Colonic mucosa (tissue), 4 donors: ENCODE results near the gene POFUT2. TPM values are rescaled to one million over a fixed set of nuclear protein-coding genes. Genes with fewer than 3 reads are reported as not detected.

ENCODE experiments used
- DNase-seq: peaks from one replicate; pipeline ENCODE4 v3.0.0-alpha.2; 2020
- H3K27ac ChIP-seq: fragments of 200-600 bp; one replicate; pipeline ENCODE4 v1.8.0; 2021
- H3K27me3 ChIP-seq: fragments of 200-600 bp; one replicate; pipeline ENCODE4 v1.8.0; 2021
- H3K36me3 ChIP-seq: fragments of 200-600 bp; one replicate; pipeline ENCODE4 v1.8.0; 2021
- H3K4me1 ChIP-seq: fragments of 200-600 bp; one replicate; pipeline ENCODE4 v1.8.0; 2021; ENCODE audit warnings: mild to moderate bottlenecking
- H3K4me3 ChIP-seq: fragments of 200-600 bp; one replicate; pipeline ENCODE4 v1.8.0; 2021
- H3K9ac ChIP-seq, 2 donors: one replicate each; pipeline ENCODE4 v1.7.0; 2013; ENCODE audit warnings: control low read depth in 2 of 2, low read depth in 2 of 2, low read length in 2 of 2
- H3K9me3 ChIP-seq: fragments of 200-600 bp; one replicate; pipeline ENCODE4 v1.8.0; 2021
- intact Hi-C: fragments of 100-400 bp; cut with DNase I; formaldehyde crosslinking; loops from one replicate; pipeline ENCODE4 v1.14.1; 2022
- total RNA-seq, 2 donors: library from RNA; stranded (reverse); fragmentation: NEBNext Ultra II Directional in 1 of 2; extraction: Animal tissue kit (Norgen Biotek cat#: 25700) in 1 of 2; gene quantifications; one replicate each; pipeline ENCODE4 v1.2.1, GENCODE V29; 2021
- TF ChIP-seq, protein P1 (sequence below): fragments of 200-600 bp; IDR thresholded peaks from one replicate; pipeline ENCODE4 v1.8.0; 2022; ENCODE audit warnings: antibody characterized with exemption, mild to moderate bottlenecking
- donor health status: healthy.
- donor health status: DM: no; HTN: no; CAD: no.
- donor health status: DM: no; HTN: no; CAD: no.

POFUT2 gene
- total RNA-seq, 2 donors from 2014 or later: 23.8 to 31.6 TPM

DNA sequence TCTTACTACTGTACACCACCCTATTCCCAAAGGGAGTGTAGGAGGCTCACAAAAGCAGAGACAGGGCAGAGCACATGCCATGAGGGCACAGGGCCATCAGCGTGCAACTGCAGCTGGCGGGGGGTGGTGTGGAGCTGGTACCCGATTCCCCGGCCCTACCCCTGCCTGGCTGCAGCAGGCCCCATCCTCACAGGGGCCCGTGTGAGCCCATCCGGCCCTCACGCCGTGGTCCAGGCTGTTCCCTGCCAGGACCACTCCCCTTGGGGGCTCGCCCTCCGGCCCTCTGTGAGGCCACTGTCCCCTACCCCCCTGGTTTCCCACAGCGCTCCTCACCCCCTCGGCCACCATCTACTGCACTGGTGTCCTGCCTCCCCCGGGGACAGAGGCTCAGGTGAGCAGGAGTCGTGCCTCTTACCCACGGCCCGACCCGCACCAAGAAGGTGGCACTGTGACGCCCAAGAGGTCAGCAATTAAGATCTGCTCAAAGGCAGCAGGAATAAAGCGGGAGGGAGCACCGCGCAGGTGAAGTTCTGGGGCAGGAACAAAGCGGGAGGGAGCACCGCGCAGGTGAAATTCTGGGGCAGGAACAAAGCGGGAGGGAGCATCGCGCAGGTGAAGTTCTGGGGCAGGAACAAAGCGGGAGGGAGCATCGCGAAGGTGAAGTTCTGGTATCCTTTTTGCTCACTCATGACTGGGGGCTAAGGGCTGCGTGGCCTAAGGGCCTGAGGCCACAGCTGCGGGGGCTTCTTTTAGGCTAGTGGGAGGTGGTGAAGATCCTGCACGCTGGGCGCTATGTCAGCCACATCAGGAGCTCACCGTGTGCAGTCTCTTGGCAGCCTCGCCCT is 3.9 kb downstream of the POFUT2 start:
- DNase-seq: no peak
- Histone ChIP-seq H3K36me3 (peaks cover 6% of the 10 kb centered on the region), H3K4me1 (peaks cover 4% of the 10 kb centered on the region), H3K27ac (no peak overlapping the region), H3K4me3 (no peak overlapping the region), H3K27me3 (no peaks in the 10 kb centered on the region), H3K9me3 (no peaks in the 10 kb centered on the region), H3K9ac (no peak overlapping the region)
- TF ChIP-seq, protein P1, sequence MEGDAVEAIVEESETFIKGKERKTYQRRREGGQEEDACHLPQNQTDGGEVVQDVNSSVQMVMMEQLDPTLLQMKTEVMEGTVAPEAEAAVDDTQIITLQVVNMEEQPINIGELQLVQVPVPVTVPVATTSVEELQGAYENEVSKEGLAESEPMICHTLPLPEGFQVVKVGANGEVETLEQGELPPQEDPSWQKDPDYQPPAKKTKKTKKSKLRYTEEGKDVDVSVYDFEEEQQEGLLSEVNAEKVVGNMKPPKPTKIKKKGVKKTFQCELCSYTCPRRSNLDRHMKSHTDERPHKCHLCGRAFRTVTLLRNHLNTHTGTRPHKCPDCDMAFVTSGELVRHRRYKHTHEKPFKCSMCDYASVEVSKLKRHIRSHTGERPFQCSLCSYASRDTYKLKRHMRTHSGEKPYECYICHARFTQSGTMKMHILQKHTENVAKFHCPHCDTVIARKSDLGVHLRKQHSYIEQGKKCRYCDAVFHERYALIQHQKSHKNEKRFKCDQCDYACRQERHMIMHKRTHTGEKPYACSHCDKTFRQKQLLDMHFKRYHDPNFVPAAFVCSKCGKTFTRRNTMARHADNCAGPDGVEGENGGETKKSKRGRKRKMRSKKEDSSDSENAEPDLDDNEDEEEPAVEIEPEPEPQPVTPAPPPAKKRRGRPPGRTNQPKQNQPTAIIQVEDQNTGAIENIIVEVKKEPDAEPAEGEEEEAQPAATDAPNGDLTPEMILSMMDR: no peak
- intact Hi-C loops: loop anchor here (10.0 kb wide), 1 partner anchor 139 kb away; no protein-coding TSS in a partner anchor

GRCh38 chr21:45283035-45283610 is 4.6 kb downstream of the POFUT2 start:
- Histone ChIP-seq H3K9me3 (no peaks in the 10 kb centered on the region), H3K4me1 (peaks cover 4% of the 10 kb centered on the region), H3K27ac (no peak overlapping the region), H3K4me3 (no peak overlapping the region), H3K27me3 (no peaks in the 10 kb centered on the region), H3K36me3 (peaks cover 6% of the 10 kb centered on the region), H3K9ac (no peak overlapping the region)
- TF ChIP-seq, protein P1: no peak
- intact Hi-C loops: loop anchor here (10.0 kb wide), 1 partner anchor 138 kb away; no protein-coding TSS in a partner anchor
- no peak for DNase-seq

GRCh38 chr21:45282283-45283034 is 5.2 kb downstream of the POFUT2 start:
- Histone ChIP-seq H3K9me3 (no peaks in the 10 kb centered on the region), H3K27me3 (no peaks in the 10 kb centered on the region), H3K4me3 (no peak overlapping the region), H3K36me3 (peaks cover 6% of the 10 kb centered on the region), H3K27ac (no peak overlapping the region), H3K4me1 (peaks cover 4% of the 10 kb centered on the region), H3K9ac (no peak overlapping the region)
- intact Hi-C loops: loop anchor here (10.0 kb wide), 1 partner anchor 138 kb away; no protein-coding TSS in a partner anchor
- TF ChIP-seq, protein P1: no peak
- DNase-seq: no peak

DNA sequence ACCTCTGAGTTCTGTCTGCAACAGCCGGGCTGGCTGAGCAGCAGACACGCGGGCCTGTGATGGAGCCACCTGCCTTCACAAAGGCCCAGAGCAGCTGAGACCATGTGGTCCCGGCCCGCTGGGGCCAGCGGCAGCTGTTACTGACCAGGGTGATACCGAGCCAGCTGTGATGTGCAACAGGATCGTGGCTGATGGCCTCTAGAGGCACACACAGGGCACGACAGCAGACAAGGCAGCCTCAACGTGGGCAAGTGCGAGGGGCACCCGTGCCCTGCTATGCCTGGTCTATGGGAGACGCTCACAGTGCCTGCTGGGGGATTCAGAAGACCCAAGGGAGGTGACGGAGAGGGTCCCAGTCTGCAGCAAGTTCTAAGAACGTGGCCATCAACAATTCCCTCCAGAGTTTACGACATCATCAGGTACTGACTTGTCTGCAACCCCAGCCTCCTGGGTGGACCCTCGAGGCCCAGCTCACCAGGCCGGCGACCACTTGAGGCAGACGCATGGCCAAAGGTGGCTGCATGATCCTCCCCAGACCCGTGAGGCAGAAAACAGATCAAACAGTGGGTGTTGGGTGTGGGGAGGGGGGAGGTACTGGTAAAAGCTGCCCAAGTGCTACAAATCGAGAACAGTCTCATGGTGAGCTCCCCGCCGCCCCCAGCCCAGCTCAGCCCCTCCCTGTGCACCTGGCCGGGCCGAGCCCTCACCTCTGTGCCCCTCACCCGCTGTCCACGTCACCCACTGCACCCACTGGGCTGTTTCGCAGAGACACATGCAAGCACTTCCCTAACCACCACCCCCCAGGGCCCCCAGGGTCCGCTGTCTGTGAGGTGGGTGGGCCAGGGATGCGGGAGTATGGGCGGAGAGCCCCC is 6.0 kb downstream of the POFUT2 start:
- Histone ChIP-seq H3K4me1 (peaks cover 2% of the 10 kb centered on the region), H3K27ac (no peak overlapping the region), H3K9ac (no peak overlapping the region), H3K36me3 (peaks cover 6% of the 10 kb centered on the region), H3K9me3 (no peaks in the 10 kb centered on the region), H3K4me3 (no peak overlapping the region), H3K27me3 (no peaks in the 10 kb centered on the region)
- intact Hi-C loops: loop anchor here (10.0 kb wide), 1 partner anchor 137 kb away; no protein-coding TSS in a partner anchor
- TF ChIP-seq, protein P1: no peak
- no peak for DNase-seq
